Choroid plexus epithelial cell (primary cell): ENCODE measurements around the gene EPHA3.

Experiments
- DNase-seq: peaks from one replicate; pipeline ENCODE4 v3.0.0-alpha.2; 2010; ENCODE audit warnings: low read depth
- H3K4me3 ChIP-seq: 2 replicates; pipeline ENCODE4 v1.5.1; 2011; ENCODE audit warnings: low read depth, mild to moderate bottlenecking, control low read depth, low read length, moderate library complexity
- TF ChIP-seq, protein P1 (sequence below): conservative IDR thresholded peaks from 2 replicates; pipeline ENCODE4 v1.5.1; 2011; ENCODE audit warnings: low read depth, mild to moderate bottlenecking, control low read depth, inconsistent platforms, low read length, moderate library complexity

Gene EPHA3

DNA sequence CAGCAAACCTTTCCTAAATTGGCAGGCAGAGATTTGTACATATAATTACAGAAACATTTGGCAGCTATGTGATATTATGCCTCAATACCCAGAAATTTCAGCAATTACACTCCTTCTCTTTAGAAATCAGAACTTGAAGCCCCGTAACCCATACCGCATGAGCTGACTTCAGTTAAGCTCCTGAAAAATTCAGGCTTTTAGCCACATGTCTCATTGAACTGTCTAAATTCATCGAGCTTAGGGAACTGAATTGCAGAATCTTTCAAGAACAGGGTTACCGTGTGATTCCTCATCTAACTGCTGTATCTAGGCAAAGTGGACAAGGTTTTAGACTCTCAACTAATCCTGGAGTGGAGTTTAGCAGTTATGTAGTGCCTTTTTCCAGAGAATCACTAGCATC lies 333.0 kb downstream of the EPHA3 start:
- DNase-seq: no peak
- TF ChIP-seq, protein P1, sequence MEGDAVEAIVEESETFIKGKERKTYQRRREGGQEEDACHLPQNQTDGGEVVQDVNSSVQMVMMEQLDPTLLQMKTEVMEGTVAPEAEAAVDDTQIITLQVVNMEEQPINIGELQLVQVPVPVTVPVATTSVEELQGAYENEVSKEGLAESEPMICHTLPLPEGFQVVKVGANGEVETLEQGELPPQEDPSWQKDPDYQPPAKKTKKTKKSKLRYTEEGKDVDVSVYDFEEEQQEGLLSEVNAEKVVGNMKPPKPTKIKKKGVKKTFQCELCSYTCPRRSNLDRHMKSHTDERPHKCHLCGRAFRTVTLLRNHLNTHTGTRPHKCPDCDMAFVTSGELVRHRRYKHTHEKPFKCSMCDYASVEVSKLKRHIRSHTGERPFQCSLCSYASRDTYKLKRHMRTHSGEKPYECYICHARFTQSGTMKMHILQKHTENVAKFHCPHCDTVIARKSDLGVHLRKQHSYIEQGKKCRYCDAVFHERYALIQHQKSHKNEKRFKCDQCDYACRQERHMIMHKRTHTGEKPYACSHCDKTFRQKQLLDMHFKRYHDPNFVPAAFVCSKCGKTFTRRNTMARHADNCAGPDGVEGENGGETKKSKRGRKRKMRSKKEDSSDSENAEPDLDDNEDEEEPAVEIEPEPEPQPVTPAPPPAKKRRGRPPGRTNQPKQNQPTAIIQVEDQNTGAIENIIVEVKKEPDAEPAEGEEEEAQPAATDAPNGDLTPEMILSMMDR: no peak
- H3K4me3 ChIP-seq: no peak overlapping the region

DNA sequence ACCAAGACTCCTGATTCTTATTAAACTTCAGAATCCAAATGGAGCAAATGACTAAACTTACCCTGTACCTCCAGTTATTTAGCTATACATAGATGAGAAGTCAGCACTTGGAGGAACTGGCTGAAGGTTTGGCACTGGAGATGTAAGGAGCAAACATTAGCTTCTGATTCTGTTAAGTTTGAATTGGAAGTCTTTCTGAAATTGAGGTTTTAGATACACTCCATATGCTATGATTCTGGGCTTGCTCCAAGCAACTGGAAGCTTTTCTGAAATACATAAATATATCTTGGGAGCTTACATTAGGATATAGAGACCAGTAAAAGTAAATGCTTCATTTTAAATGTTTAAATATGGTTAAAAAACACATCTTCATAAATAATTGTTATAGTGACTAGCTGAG lies 333.7 kb downstream of the EPHA3 start:
- no peak for DNase-seq
- TF ChIP-seq, protein P1: no peak
- H3K4me3 ChIP-seq: no peak overlapping the region

DNA sequence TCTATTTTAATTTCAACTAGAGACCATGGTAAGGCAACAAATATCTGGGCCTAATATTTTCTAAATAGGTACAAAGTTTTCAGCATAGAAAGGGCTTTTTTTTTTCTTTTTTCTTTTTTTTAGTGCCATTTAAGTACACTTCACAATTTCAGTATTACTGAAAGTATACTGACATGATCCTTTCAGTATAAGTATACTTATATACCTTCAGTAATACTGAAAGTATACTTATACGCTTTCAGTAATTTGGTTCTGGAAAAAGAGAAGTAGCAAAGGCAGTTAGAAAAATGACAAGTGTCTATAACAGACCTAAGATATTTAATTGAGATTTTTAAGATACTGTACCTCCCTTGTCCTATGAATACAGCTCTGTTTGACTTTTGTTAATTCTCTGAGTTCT lies 339.2 kb downstream of the EPHA3 start:
- TF ChIP-seq, protein P1: no peak
- no peak for DNase-seq
- H3K4me3 ChIP-seq: no peak overlapping the region

DNA sequence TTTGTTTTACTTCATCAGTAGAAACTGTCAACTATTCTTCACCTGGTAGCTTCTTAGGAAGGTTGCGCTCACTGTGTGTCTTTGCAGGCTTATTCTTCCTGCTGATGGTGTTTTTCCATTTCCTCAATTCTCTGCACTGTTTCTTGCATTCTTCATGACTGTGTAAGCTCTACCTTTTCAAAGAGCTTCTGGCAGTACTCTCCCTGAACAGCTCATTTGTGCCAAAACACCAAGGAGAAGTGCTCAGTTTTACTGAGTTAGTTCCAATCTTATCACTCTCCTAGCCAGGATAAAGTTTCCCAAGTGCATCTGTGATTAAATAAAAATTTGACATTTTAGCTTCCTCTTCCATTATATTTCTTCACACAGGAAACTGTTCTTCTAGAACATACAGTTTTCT lies 339.8 kb downstream of the EPHA3 start:
- TF ChIP-seq, protein P1: no peak
- peak; percentile 24 for DNase-seq
- H3K4me3 ChIP-seq: no peak overlapping the region

DNA sequence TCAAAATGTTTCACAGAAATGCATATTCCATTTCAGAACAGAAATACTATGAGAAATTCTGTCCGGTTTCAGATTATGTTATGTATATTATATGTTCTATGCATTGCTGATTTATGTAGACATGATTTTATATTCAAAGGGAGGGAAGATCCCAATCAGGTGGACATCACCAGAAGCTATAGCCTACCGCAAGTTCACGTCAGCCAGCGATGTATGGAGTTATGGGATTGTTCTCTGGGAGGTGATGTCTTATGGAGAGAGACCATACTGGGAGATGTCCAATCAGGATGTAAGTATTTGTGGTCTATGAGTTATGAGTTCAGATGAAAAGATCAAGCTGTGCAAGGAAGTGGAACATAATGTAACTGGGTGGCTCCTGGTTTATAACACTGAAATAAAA lies 341.7 kb downstream of the EPHA3 start:
- peak; percentile 46 for DNase-seq
- TF ChIP-seq, protein P1: no peak
- H3K4me3 ChIP-seq: no peak overlapping the region

DNA sequence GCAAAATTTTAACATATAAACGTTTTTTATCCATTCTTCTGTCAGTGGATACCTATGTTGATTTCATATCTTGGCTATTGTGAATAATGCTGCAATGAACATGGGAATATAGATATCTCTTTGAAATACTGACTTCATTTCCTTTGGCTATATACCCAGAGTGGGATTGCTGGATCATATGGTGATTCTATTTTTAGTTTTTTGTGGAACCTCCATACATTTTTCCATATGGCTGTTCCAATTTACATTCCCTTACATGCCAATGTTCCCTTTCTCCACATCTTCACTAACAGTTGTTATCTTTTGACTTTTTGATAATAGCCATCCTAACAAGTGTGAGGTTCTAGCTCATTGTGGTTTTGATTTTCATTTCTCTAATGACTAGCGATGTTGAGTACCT lies 344.6 kb downstream of the EPHA3 start:
- TF ChIP-seq, protein P1: no peak
- DNase-seq: no peak
- no peak overlapping the region for H3K4me3 ChIP-seq

DNA sequence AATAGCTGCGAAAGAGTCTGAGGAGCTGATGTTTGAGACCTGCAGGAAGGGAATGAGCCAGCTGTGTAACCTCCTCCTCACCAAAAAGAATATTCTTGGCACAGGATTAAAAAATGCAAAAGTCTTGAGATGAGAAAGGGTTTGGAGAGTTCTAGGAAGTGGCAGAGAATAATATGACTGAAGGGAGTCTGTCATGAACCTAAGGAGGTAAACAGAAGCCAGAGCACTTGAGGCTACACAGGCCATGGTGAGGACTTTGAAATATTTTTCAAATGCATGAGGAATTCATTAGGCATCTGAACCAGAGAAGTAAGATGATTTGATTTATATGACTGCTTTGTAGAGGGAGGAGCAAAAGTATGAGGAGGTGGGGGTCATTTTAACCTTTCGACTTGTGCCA lies 347.8 kb downstream of the EPHA3 start:
- H3K4me3 ChIP-seq: no peak overlapping the region
- TF ChIP-seq, protein P1: no peak
- DNase-seq: no peak
